Stimulated activated naive B cell treated with anti-CD40 and anti-IgM and Interleukin-4, amounts not matched to agents 10 μg/mL and 1 μg/mL and 100 μg/mL, for 72 hours (primary cell): ENCODE results near the gene GIMD1.

Experiments
- ATAC-seq, 2 donors: fragments of 150-1000 bp; cut with Tn5 transposase; replicated peaks; 2 replicates each; pipeline ENCODE4 v1.10.0; 2021; ENCODE audit warnings: moderate library complexity in 1 of 2
- DNase-seq: peaks from one replicate; pipeline ENCODE4 v3.0.0; 2021
- H3K27ac Mint-ChIP-seq: one replicate; pipeline ENCODE4 v1.8.0; 2022; ENCODE audit warnings: mild to moderate bottlenecking, mixed read lengths
- H3K27me3 Mint-ChIP-seq, 2 donors: one replicate each; pipeline ENCODE4 v1.8.0; 2022; ENCODE audit warnings: mixed read lengths in 2 of 2
- H3K36me3 Mint-ChIP-seq, 2 donors: one replicate each; pipeline ENCODE4 v1.8.0; 2022; ENCODE audit warnings: mixed read lengths in 2 of 2, mild to moderate bottlenecking in 1 of 2
- H3K4me1 Mint-ChIP-seq, 2 donors: one replicate each; pipeline ENCODE4 v1.8.0; 2022; ENCODE audit warnings: mixed read lengths in 2 of 2, mild to moderate bottlenecking in 1 of 2
- H3K4me3 Mint-ChIP-seq, 2 donors: one replicate each; pipeline ENCODE4 v1.8.0; 2022; ENCODE audit warnings: mild to moderate bottlenecking in 2 of 2, mixed read lengths in 2 of 2, moderate library complexity in 1 of 2
- H3K9me3 Mint-ChIP-seq, 2 donors: one replicate each; pipeline ENCODE4 v1.8.0; 2022; ENCODE audit warnings: mixed read lengths in 2 of 2, mild to moderate bottlenecking in 1 of 2

Gene GIMD1

GRCh38 chr4:106315476-106315967, 53.1 kb downstream of the GIMD1 start:
- no peaks in the 10 kb centered on the region for H3K9me3 Mint-ChIP-seq
- no peak for DNase-seq
- H3K36me3 Mint-ChIP-seq: peaks cover 3 to 12% of the 10 kb centered on the region in 2 donors
- H3K4me1 Mint-ChIP-seq: peaks cover 14 to 21% of the 10 kb centered on the region in 2 donors
- H3K27me3 Mint-ChIP-seq: no peaks in the 10 kb centered on the region
- peak; percentile 20 to 22 for ATAC-seq
- no peak overlapping the region for H3K27ac Mint-ChIP-seq
- no peak overlapping the region for H3K4me3 Mint-ChIP-seq

GRCh38 chr4:106314960-106315359, 53.6 kb downstream of the GIMD1 start:
- H3K27me3 Mint-ChIP-seq: no peaks in the 10 kb centered on the region
- no peak for ATAC-seq

GRCh38 chr4:106312997-106313522, 55.5 kb downstream of the GIMD1 start:
- H3K4me3 Mint-ChIP-seq: no peak overlapping the region
- H3K27ac Mint-ChIP-seq: peak overlapping the region; percentile 74
- ATAC-seq: no peak
- no peak for DNase-seq
- H3K9me3 Mint-ChIP-seq: no peaks in the 10 kb centered on the region
- peaks cover 13 to 17% of the 10 kb centered on the region in 2 donors for H3K4me1 Mint-ChIP-seq
- no peaks in the 10 kb centered on the region for H3K27me3 Mint-ChIP-seq
- peaks cover 6 to 9% of the 10 kb centered on the region in 2 donors for H3K36me3 Mint-ChIP-seq

More at GRCh38 chr4:106314960-106315359, 53.6 kb downstream of the GIMD1 start:
- Mint-ChIP-seq H3K4me3 (no peak overlapping the region), H3K27ac (peak overlapping the region; percentile 83), H3K4me1 (peaks cover 14 to 21% of the 10 kb centered on the region in 2 donors), H3K9me3 (no peaks in the 10 kb centered on the region), H3K36me3 (peaks cover 3 to 7% of the 10 kb centered on the region in 2 donors)
- DNase-seq: no peak

- DNase-seq: no peak
Measured at GRCh38 chr4:106312377-106312776, 56.2 kb downstream of the GIMD1 start.

More at GRCh38 chr4:106312377-106312776, 56.2 kb downstream of the GIMD1 start:
- no peak overlapping the region for H3K27ac Mint-ChIP-seq
- H3K27me3 Mint-ChIP-seq: no peaks in the 10 kb centered on the region
- H3K9me3 Mint-ChIP-seq: no peaks in the 10 kb centered on the region
- no peak overlapping the region for H3K4me3 Mint-ChIP-seq
- ATAC-seq: no peak
- H3K4me1 Mint-ChIP-seq: peaks cover 13 to 17% of the 10 kb centered on the region in 2 donors
- H3K36me3 Mint-ChIP-seq: peaks cover 6 to 9% of the 10 kb centered on the region in 2 donors
